Loucy (cell line): ENCODE data around the gene CCL21.
"Not testable (repeated sequence)": the region's sequence is repeated elsewhere in the genome, so short reads cannot be mapped to it uniquely, and the experiment has no call there.

Experiments used
- H2AFZ ChIP-seq: fragments of 200-600 bp; sonication (generic); 2 replicates; pipeline ENCODE4 v1.6.0; 2016; ENCODE audit warnings: antibody characterized with exemption, mild to moderate bottlenecking, low read length, moderate library complexity
- H3F3A ChIP-seq: fragments of 200-600 bp; 2 replicates; pipeline ENCODE4 v1.6.0; 2016; ENCODE audit warnings: antibody characterized with exemption, low read depth, mild to moderate bottlenecking
- H3K27me3 ChIP-seq: fragments of 200-600 bp; sonication (generic); 2 replicates; pipeline ENCODE4 v1.6.1; 2014; ENCODE audit warnings: low read length, mild to moderate bottlenecking; ENCODE audit not compliant: insufficient read depth, poor library complexity, severe bottlenecking
- H3K36me3 ChIP-seq: fragments of 200-600 bp; sonication (generic); 2 replicates; pipeline ENCODE4 v1.6.1; 2016; ENCODE audit warnings: low read length; ENCODE audit not compliant: insufficient read depth
- H3K4me1 ChIP-seq: fragments of 200-600 bp; sonication (generic); 2 replicates; pipeline ENCODE4 v1.5.1; 2014; ENCODE audit warnings: low read length, mild to moderate bottlenecking; ENCODE audit not compliant: insufficient read depth, poor library complexity, severe bottlenecking
- H3K4me2 ChIP-seq: fragments of 200-600 bp; sonication (generic); 2 replicates; pipeline ENCODE4 v1.6.0; 2014; ENCODE audit warnings: antibody characterized with exemption, low read length, low read depth, mild to moderate bottlenecking; ENCODE audit not compliant: poor library complexity, severe bottlenecking
- H3K4me3 ChIP-seq: fragments of 200-600 bp; sonication (generic); 2 replicates; pipeline ENCODE4 v1.5.1; 2014; ENCODE audit warnings: low read length, mild to moderate bottlenecking, mixed read lengths; ENCODE audit not compliant: poor library complexity, severe bottlenecking
- H3K79me2 ChIP-seq: fragments of 200-600 bp; sonication (generic); 2 replicates; pipeline ENCODE4 v1.6.1; 2014; ENCODE audit warnings: low read length; ENCODE audit not compliant: insufficient read depth
- H3K9ac ChIP-seq: fragments of 200-600 bp; sonication (generic); 2 replicates; pipeline ENCODE4 v1.6.0; 2014; ENCODE audit warnings: mild to moderate bottlenecking, low read depth, low read length, moderate library complexity; ENCODE audit not compliant: poor library complexity, severe bottlenecking
- H3K9me2 ChIP-seq: fragments of 200-600 bp; sonication (generic); replicated peaks from 2 replicates; pipeline ENCODE4 v1.6.1; 2016; ENCODE audit warnings: low read depth, low read length, mixed read lengths
- H3K9me3 ChIP-seq: fragments of 200-600 bp; sonication (generic); 2 replicates; pipeline ENCODE4 v1.6.1; 2014; ENCODE audit warnings: mild to moderate bottlenecking, antibody characterized with exemption, low read length, low read depth; ENCODE audit not compliant: insufficient read depth
- H4K20me1 ChIP-seq: fragments of 200-600 bp; sonication (generic); 2 replicates; pipeline ENCODE4 v1.6.0; 2014; ENCODE audit warnings: antibody characterized with exemption, low read length, mild to moderate bottlenecking; ENCODE audit not compliant: insufficient read depth, poor library complexity, severe bottlenecking
- EZH2phosphoT487 ChIP-seq: fragments of 200-600 bp; IDR thresholded peaks from 2 replicates; pipeline ENCODE4 v1.6.1; 2018; ENCODE audit warnings: antibody characterized with exemption, mild to moderate bottlenecking, moderate library complexity, borderline replicate concordance
- TF ChIP-seq, protein P1 (sequence below): fragments of 200-600 bp; sonication (generic); conservative IDR thresholded peaks from 2 replicates; pipeline ENCODE4 v1.5.1; 2014; ENCODE audit warnings: mild to moderate bottlenecking, antibody characterized with exemption, low read length

Gene CCL21

DNA sequence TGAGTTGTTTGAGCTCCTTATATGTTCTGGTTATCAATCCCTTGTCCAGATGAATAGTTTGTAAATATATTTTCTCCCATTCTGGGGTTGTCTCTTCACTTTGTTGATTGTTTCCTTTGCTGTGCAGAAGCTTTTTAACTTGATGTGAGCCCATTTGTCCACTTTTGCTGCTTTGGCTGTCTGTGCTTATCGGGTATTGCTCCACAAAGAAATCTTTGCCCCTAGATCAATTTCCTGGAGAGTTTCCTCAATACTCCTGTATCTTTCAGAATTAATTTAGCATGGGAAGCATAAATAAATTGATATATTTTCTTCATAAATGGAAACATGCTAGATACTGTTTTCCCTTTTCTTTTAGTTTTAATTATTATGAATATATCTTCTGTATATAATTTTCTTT, 22.5 kb upstream of the CCL21 start:
- Histone ChIP-seq H3K79me2 (no peaks in the 10 kb centered on the region), H3K4me1 (no peaks in the 10 kb centered on the region), H4K20me1 (no peaks in the 10 kb centered on the region), H3F3A (no peaks in the 10 kb centered on the region), H3K27me3 (no peaks in the 10 kb centered on the region), H3K9me3 (no peaks in the 10 kb centered on the region), H3K9ac (no peak overlapping the region), H3K4me3 (no peak overlapping the region), H3K9me2 (no peaks in the 10 kb centered on the region), H2AFZ (no peak overlapping the region), H3K36me3 (no peaks in the 10 kb centered on the region), H3K4me2 (no peak overlapping the region)
- TF ChIP-seq, protein P1, sequence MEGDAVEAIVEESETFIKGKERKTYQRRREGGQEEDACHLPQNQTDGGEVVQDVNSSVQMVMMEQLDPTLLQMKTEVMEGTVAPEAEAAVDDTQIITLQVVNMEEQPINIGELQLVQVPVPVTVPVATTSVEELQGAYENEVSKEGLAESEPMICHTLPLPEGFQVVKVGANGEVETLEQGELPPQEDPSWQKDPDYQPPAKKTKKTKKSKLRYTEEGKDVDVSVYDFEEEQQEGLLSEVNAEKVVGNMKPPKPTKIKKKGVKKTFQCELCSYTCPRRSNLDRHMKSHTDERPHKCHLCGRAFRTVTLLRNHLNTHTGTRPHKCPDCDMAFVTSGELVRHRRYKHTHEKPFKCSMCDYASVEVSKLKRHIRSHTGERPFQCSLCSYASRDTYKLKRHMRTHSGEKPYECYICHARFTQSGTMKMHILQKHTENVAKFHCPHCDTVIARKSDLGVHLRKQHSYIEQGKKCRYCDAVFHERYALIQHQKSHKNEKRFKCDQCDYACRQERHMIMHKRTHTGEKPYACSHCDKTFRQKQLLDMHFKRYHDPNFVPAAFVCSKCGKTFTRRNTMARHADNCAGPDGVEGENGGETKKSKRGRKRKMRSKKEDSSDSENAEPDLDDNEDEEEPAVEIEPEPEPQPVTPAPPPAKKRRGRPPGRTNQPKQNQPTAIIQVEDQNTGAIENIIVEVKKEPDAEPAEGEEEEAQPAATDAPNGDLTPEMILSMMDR: no peak
- TF ChIP-seq EZH2phosphoT487: no peak

DNA sequence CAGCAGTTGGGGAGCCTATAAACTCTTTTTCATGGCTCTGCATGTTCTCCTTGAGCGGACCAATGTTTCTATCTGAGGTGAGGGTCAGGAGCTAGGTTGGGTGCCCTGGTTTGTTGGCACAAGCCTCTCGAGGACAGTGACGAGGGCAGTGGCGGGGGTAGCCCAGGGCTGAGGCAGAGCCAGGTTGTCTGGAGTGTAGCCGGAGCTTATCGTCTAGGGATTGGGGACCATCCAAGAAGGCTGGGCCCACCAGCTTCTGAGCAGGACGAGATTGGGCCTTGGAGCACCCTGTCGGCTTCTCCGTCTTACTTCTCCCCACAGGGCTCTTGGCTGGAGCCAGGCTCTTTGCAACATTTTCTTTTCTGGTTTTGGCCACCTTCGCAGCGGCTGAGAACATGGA, 13.2 kb upstream of the CCL21 start:
- Histone ChIP-seq H3K9ac (no peak overlapping the region), H3K9me2 (no peaks in the 10 kb centered on the region), H3K9me3 (no peaks in the 10 kb centered on the region), H3K36me3 (no peaks in the 10 kb centered on the region), H3K4me3 (no peak overlapping the region), H3K4me1 (no peaks in the 10 kb centered on the region), H3K4me2 (no peak overlapping the region), H3K79me2 (no peaks in the 10 kb centered on the region), H4K20me1 (no peaks in the 10 kb centered on the region), H3F3A (no peaks in the 10 kb centered on the region), H3K27me3 (no peaks in the 10 kb centered on the region), H2AFZ (no peak overlapping the region)
- no peak for TF ChIP-seq EZH2phosphoT487
- TF ChIP-seq, protein P1: no peak

DNA sequence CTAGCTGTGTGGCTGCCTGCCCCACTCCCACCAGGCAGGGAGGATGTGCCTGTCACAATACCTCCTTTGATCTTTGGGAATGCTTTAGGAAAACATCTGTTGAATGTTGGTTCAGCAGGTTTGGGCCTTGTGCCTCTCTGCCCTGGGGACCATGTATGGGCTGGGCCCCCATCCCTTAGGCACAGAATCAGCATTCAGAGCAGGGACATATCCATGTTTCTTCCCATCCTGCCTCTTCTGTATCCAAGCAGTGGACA, 9.8 kb upstream of the CCL21 start:
- H3K27me3 ChIP-seq, H3K4me1 ChIP-seq, H3K9ac ChIP-seq, H3F3A ChIP-seq, H2AFZ ChIP-seq, H3K36me3 ChIP-seq, H3K4me2 ChIP-seq, H4K20me1 ChIP-seq, H3K9me2 ChIP-seq, H3K9me3 ChIP-seq, H3K4me3 ChIP-seq, H3K79me2 ChIP-seq: not testable (repeated sequence)

DNA sequence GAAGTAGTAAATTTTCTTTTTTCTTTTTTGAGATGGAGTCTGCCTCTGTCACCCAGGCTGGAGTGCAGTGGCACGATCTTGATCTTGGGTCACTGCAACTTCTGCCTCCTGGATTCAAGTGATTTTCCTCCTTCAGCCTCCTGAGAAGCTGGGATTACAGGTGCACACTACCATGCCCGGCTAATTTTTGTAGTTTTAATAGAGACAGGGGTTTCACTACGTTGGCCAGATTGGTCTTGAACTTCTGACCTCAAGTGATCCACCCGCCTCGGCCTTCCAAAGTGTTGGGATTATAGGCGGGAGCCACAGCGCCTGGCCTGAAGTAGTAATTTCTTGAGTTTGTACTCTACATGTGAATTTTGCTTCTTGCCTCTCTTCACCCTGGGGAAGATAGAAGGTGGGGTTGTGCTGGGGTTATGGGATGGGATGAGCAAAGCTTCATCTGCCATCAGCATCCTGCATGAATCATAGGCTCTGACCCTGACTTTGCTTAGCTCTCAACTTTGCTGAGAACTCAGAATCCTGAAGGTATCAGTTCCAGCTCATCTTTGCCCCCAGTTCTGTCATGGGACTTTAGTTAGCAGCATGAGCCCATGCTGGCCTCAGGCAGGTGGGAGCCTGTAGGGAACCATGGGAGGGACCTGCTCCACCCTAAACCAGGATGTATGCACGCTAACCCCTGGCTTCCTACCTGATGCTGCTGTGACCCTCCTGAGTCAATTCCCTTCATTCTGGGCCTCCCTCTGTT, 9.3 kb upstream of the CCL21 start:
- H3K27me3 ChIP-seq: no peaks in the 10 kb centered on the region
- H3K4me3 ChIP-seq: no peak overlapping the region
- no peak overlapping the region for H3K4me2 ChIP-seq
- no peaks in the 10 kb centered on the region for H3K79me2 ChIP-seq
- no peaks in the 10 kb centered on the region for H4K20me1 ChIP-seq
- H3K4me1 ChIP-seq: no peaks in the 10 kb centered on the region
- H2AFZ ChIP-seq: no peak overlapping the region
- no peak for TF ChIP-seq EZH2phosphoT487
- TF ChIP-seq, protein P1: no peak
- no peaks in the 10 kb centered on the region for H3F3A ChIP-seq
- H3K36me3 ChIP-seq: no peaks in the 10 kb centered on the region
- H3K9ac ChIP-seq: no peak overlapping the region
- H3K9me3 ChIP-seq: no peaks in the 10 kb centered on the region
- H3K9me2 ChIP-seq: no peaks in the 10 kb centered on the region
